Trophoblast cell (in vitro differentiated cells and primary cell): ENCODE measurements around the gene DUS3L.

Source experiments
- DNase-seq, 2 donors: peaks; one replicate each; pipeline ENCODE4 v3.0.0-alpha.2; 2016
- H2AFZ ChIP-seq: 2 replicates; pipeline ENCODE4 v1.6.1; 2013; ENCODE audit warnings: low read length, moderate library complexity, mild to moderate bottlenecking; ENCODE audit not compliant: insufficient read depth, poor library complexity
- H2AK5ac ChIP-seq: 2 replicates; pipeline ENCODE4 v1.6.1; 2013; ENCODE audit warnings: mild to moderate bottlenecking, low read length
- H2BK120ac ChIP-seq: 2 replicates; pipeline ENCODE4 v1.6.1; 2013; ENCODE audit warnings: low read length, mild to moderate bottlenecking, moderate library complexity; ENCODE audit not compliant: insufficient read depth, poor library complexity
- H2BK12ac ChIP-seq: 2 replicates; pipeline ENCODE4 v1.6.1; 2013; ENCODE audit warnings: mild to moderate bottlenecking, low read length, moderate library complexity
- H2BK5ac ChIP-seq: 2 replicates; pipeline ENCODE4 v1.6.1; 2013; ENCODE audit warnings: low read length, low read depth, moderate library complexity, mild to moderate bottlenecking; ENCODE audit not compliant: poor library complexity
- H3K14ac ChIP-seq: 2 replicates; pipeline ENCODE4 v1.6.1; 2013; ENCODE audit warnings: mild to moderate bottlenecking, low read length
- H3K18ac ChIP-seq: 2 replicates; pipeline ENCODE4 v1.6.1; 2013; ENCODE audit warnings: mild to moderate bottlenecking, low read length
- H3K23ac ChIP-seq: 2 replicates; pipeline ENCODE4 v1.6.1; 2013; ENCODE audit warnings: low read length
- H3K27ac ChIP-seq: 2 replicates; pipeline ENCODE4 v1.5.1; 2013; ENCODE audit warnings: low read depth, mild to moderate bottlenecking, inconsistent platforms, low read length, moderate library complexity
- H3K27me3 ChIP-seq: 2 replicates; pipeline ENCODE4 v1.6.1; 2013; ENCODE audit warnings: inconsistent platforms, mild to moderate bottlenecking, low read length, moderate library complexity; ENCODE audit not compliant: insufficient read depth
- H3K36me3 ChIP-seq, 2 experiments: 1 replicate in 1 of 2; 2 replicates in 1 of 2; pipeline ENCODE4 v1.6.1; 2013; ENCODE audit warnings: low read length in 2 of 2, mild to moderate bottlenecking in 2 of 2, moderate library complexity in 1 of 2; ENCODE audit not compliant: insufficient read depth in 2 of 2, control insufficient read depth in 1 of 2
- H3K4ac ChIP-seq: 2 replicates; pipeline ENCODE4 v1.6.1; 2013; ENCODE audit warnings: low read depth, mild to moderate bottlenecking, low read length, moderate library complexity
- H3K4me1 ChIP-seq, 2 experiments: 1 replicate in 1 of 2; 2 replicates in 1 of 2; pipeline ENCODE4 v1.6.1; 2013; ENCODE audit warnings: low read length in 2 of 2, mild to moderate bottlenecking in 2 of 2, moderate library complexity in 1 of 2; ENCODE audit not compliant: insufficient read depth in 2 of 2, control insufficient read depth in 1 of 2
- H3K4me2 ChIP-seq: 2 replicates; pipeline ENCODE4 v1.6.1; 2013; ENCODE audit warnings: inconsistent platforms, mild to moderate bottlenecking, low read length, moderate library complexity
- H3K4me3 ChIP-seq: 2 replicates; pipeline ENCODE4 v1.5.1; 2013; ENCODE audit warnings: mild to moderate bottlenecking, low read depth, low read length, inconsistent platforms
- H3K79me1 ChIP-seq: one replicate; pipeline ENCODE4 v1.6.1; 2013; ENCODE audit warnings: low read length
- H3K79me2 ChIP-seq: 2 replicates; pipeline ENCODE4 v1.6.1; 2013; ENCODE audit warnings: low read length, mild to moderate bottlenecking; ENCODE audit not compliant: control insufficient read depth, insufficient read depth, poor library complexity
- H3K9ac ChIP-seq: 2 replicates; pipeline ENCODE4 v1.6.1; 2013; ENCODE audit warnings: mild to moderate bottlenecking, low read length
- H3K9me3 ChIP-seq: 2 replicates; pipeline ENCODE4 v1.6.1; 2013; ENCODE audit warnings: low read depth, mild to moderate bottlenecking, control low read depth, inconsistent platforms, low read length; ENCODE audit not compliant: insufficient read depth
- H4K12ac ChIP-seq: 2 replicates; pipeline ENCODE4 v1.6.1; 2013; ENCODE audit warnings: low read depth, mild to moderate bottlenecking, low read length, moderate library complexity
- H4K8ac ChIP-seq: 2 replicates; pipeline ENCODE4 v1.6.1; 2013; ENCODE audit warnings: low read depth, mild to moderate bottlenecking, low read length, moderate library complexity
- H4K91ac ChIP-seq: one replicate; pipeline ENCODE4 v1.6.1; 2013; ENCODE audit warnings: low read depth, mild to moderate bottlenecking, low read length, moderate library complexity
- WGBS: extraction: QIAGEN DNeasy Blood & Tissue Kit; methylation state at CpG from one replicate; pipeline ENCODE4 v1.1.7; 2013; ENCODE audit warnings: missing lambda C conversion rate; ENCODE audit not compliant: insufficient read length, insufficient coverage; ENCODE audit errors: extremely low coverage; 5-methylcytosine and 5-hydroxymethylcytosine counted together

The DUS3L gene

GRCh38 chr19:5837761-5838352, 46.9 kb upstream of the DUS3L start:
- DNase-seq = no peak
- no peak overlapping the region for H2AFZ ChIP-seq
- no peak overlapping the region for H3K18ac ChIP-seq
- H2BK12ac ChIP-seq = no peak overlapping the region
- no peak overlapping the region for H4K91ac ChIP-seq
- H2BK120ac ChIP-seq = no peak overlapping the region
- H3K9me3 ChIP-seq = peaks cover 1% of the 10 kb centered on the region
- H3K27ac ChIP-seq = no peak overlapping the region
- no peak overlapping the region for H4K12ac ChIP-seq
- no peaks in the 10 kb centered on the region for H3K27me3 ChIP-seq
- no CpG with 5 or more reads among the region's 15 CpGs for WGBS
- H2AK5ac ChIP-seq = no peak overlapping the region
- no peaks in the 10 kb centered on the region for H3K79me2 ChIP-seq
- no peak overlapping the region for H3K9ac ChIP-seq
- no peak overlapping the region for H3K23ac ChIP-seq
- no peak overlapping the region for H3K4me3 ChIP-seq
- H3K79me1 ChIP-seq = no peaks in the 10 kb centered on the region
- no peak overlapping the region for H3K14ac ChIP-seq
- no peak overlapping the region for H3K4ac ChIP-seq
- H2BK5ac ChIP-seq = no peak overlapping the region
- no peak overlapping the region for H3K4me2 ChIP-seq
- H4K8ac ChIP-seq = no peak overlapping the region
- no peaks in the 10 kb centered on the region for H3K4me1 ChIP-seq
- no peaks in the 10 kb centered on the region for H3K36me3 ChIP-seq

DNA sequence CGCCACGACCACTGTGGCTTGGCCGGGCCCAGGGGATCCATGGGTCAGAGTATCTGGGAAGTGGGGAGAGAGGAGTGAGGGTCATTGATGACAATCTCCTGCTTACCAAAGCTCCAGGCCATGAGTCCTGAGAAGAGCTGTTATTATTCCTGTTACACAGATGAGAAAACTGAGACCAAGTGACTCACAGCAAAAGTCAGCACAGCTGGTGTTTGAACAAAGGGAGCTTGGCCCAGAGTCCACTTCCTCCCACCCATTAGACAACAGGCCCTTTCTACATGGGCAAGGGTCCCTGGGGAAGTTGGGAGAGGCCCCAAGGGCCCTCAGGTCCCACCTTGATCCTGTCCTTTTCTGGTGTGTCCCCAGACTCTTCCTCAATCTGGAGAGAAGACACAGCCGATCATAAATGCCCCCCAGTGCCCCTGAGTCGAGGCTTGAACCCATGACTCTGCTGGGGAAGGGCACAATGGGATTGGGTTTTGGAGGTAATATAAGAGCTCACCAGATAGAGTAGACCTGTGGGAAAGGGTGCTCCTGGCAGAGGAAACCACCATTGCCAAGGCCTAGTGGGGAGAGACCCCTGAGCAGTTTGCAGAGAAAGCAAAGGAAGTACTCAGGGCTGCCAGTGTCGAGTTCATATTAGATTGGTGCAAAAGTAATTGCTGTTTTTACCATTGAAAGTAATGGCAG, 41.7 kb upstream of the DUS3L start:
- H4K8ac ChIP-seq = no peak overlapping the region
- H2AFZ ChIP-seq = no peak overlapping the region
- no peak overlapping the region for H3K18ac ChIP-seq
- no peak overlapping the region for H4K12ac ChIP-seq
- H2BK12ac ChIP-seq = no peak overlapping the region
- H3K9me3 ChIP-seq = peaks cover 1% of the 10 kb centered on the region
- DNase-seq = no peak
- peak overlapping the region; percentile 21 for H3K4me3 ChIP-seq
- H2BK120ac ChIP-seq = no peak overlapping the region
- no peaks in the 10 kb centered on the region for H3K27me3 ChIP-seq
- H3K23ac ChIP-seq = no peak overlapping the region
- H3K79me2 ChIP-seq = peaks cover 4% of the 10 kb centered on the region
- no peak overlapping the region for H3K9ac ChIP-seq
- no peak overlapping the region for H2AK5ac ChIP-seq
- no CpG with 5 or more reads among the region's 6 CpGs for WGBS
- no peak overlapping the region for H3K14ac ChIP-seq
- H3K27ac ChIP-seq = no peak overlapping the region
- peaks cover 15% of the 10 kb centered on the region for H3K79me1 ChIP-seq
- no peaks in the 10 kb centered on the region for H3K36me3 ChIP-seq
- no peak overlapping the region for H3K4ac ChIP-seq
- no peak overlapping the region for H3K4me2 ChIP-seq
- H4K91ac ChIP-seq = no peak overlapping the region
- H2BK5ac ChIP-seq = no peak overlapping the region
- peaks cover 11 to 13% of the 10 kb centered on the region in 2 experiments for H3K4me1 ChIP-seq

DNA sequence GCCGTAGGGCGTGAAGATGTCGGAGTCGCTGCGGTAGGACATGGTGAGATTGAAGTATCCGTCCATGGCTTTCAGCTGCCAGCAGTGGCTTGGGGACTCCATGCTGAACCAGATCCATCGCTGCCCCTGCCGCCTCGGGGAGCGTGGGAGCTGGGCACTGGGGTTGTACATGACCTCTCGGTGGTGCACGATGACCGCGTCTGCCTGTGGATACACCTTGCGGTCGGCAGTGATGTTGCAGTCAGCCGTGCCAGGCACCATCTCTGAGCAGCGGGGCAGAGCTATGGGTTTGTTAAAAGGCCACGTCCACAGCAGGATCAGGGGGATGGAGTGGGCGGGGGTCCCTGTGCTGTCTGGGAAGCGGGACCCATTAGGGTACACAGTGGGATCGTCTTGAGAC, 41.1 kb upstream of the DUS3L start:
- Histone ChIP-seq H3K14ac (no peak overlapping the region), H3K4ac (no peak overlapping the region), H2BK120ac (no peak overlapping the region), H3K79me2 (peaks cover 4% of the 10 kb centered on the region), H4K12ac (no peak overlapping the region), H3K4me3 (peak overlapping the region; percentile 21), H3K23ac (no peak overlapping the region), H2AK5ac (peak overlapping the region; percentile 34), H3K4me2 (no peak overlapping the region), H3K27ac (no peak overlapping the region), H3K79me1 (peaks cover 15% of the 10 kb centered on the region), H4K91ac (no peak overlapping the region), H2AFZ (no peak overlapping the region), H3K9ac (no peak overlapping the region), H3K27me3 (no peaks in the 10 kb centered on the region), H3K9me3 (peaks cover 1% of the 10 kb centered on the region), H3K36me3 (no peaks in the 10 kb centered on the region), H3K4me1 (peaks cover 11 to 17% of the 10 kb centered on the region in 2 experiments), H2BK5ac (no peak overlapping the region), H3K18ac (no peak overlapping the region), H4K8ac (no peak overlapping the region), H2BK12ac (no peak overlapping the region)
- DNase-seq = no peak
- WGBS = no CpG with 5 or more reads among the region's 22 CpGs

DNA sequence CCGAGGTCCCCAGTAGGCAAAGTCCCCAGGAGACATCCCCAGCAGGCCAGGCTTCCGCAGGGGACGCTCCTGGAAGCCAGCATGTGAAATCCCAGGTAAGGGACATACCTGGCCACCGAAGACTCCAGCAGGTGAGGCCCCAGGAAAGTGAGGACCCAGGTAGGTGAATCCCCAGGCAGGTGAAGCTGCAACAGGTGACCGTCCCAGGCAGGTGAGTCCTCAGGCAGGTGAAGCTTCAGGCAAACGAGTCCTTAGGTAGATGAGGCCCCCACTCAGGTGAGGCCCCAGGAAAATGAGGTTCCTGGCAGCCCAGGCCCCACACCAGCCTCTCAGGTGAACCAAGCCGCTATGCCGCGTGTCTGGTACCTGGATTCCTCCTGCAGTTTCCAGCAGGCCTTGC, 40.2 kb upstream of the DUS3L start:
- no peak for DNase-seq
- Histone ChIP-seq H2BK5ac (no peak overlapping the region), H3K27ac (no peak overlapping the region), H3K9ac (no peak overlapping the region), H3K27me3 (no peaks in the 10 kb centered on the region), H3K4me3 (no peak overlapping the region), H3K14ac (no peak overlapping the region), H3K4me1 (peaks cover 11 to 17% of the 10 kb centered on the region in 2 experiments), H3K36me3 (no peaks in the 10 kb centered on the region), H4K8ac (no peak overlapping the region), H3K4ac (no peak overlapping the region), H2AFZ (no peak overlapping the region), H2BK120ac (no peak overlapping the region), H3K9me3 (peaks cover 1% of the 10 kb centered on the region), H2BK12ac (no peak overlapping the region), H2AK5ac (no peak overlapping the region), H3K23ac (no peak overlapping the region), H3K4me2 (no peak overlapping the region), H3K79me2 (peaks cover 4% of the 10 kb centered on the region), H3K79me1 (peaks cover 15% of the 10 kb centered on the region), H3K18ac (no peak overlapping the region), H4K91ac (no peak overlapping the region), H4K12ac (no peak overlapping the region)
- no CpG with 5 or more reads among the region's 9 CpGs for WGBS
